D341Med (cell line): ENCODE measurements around the gene ETS2.
"Not testable (repeated sequence)": the region's sequence is repeated elsewhere in the genome, so short reads cannot be mapped to it uniquely, and the experiment has no call there.

ENCODE experiments used
- DNase-seq: peaks from one replicate; pipeline ENCODE4 v3.0.0; 2012; ENCODE audit warnings: low spot score

ETS2 gene

DNA sequence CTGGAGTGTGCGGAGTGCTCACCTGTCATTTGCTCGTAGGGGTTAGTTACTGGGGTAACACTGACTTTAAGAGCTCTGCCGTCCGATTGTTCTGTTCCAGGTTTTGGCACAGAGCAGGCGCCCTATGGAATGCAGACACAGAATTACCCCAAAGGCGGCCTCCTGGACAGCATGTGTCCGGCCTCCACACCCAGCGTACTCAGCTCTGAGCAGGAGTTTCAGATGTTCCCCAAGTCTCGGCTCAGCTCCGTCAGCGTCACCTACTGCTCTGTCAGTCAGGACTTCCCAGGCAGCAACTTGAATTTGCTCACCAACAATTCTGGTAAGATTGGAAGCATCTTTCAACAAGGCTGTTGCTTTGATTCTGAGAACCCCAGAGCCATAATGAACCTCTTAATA is 12.6 kb downstream of the ETS2 start:
- DNase-seq, result no peak

DNA sequence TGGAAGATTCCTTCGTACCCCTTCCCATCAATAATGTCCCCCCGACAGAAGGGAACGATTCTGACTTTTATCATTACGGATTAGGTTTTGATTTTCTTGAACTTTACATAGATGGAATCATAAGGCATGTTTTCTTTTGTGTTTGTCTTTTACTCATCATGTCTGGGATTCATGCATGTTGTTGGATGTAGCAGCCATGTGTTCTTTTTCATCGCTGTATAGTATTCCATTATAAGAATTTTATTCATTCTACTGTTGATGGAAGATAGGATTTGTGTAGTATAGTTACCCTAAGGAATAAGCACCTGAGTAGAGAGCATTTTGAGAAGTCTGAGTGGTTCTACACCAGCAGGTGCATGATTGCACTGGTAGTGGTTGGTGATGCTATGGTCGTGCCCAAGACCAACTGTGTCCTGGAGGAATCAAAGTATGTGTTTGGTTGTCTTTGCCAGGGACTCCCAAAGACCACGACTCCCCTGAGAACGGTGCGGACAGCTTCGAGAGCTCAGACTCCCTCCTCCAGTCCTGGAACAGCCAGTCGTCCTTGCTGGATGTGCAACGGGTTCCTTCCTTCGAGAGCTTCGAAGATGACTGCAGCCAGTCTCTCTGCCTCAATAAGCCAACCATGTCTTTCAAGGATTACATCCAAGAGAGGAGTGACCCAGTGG is 13.5 kb downstream of the ETS2 start:
- no peak for DNase-seq

DNA sequence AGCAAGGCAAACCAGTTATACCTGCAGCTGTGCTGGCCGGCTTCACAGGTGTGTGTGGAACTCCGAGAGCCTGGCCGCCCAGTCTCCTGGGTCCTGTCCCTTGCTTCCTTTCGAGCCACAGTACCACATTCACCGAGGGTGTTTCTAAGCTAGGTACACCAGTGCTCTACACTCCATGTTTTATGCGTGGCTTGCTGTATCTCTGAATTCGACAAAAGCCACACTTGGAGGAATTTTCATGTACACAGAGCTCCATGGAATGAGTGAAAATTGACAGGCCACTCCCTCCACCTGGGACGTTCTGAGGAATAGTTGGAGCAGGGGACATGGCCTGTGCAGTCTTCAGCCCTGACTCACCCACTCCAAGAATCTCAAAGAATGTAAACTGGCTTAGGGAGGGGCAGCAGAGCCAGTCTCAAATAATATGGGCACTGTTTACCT is 14.0 kb downstream of the ETS2 start:
- no peak for DNase-seq

DNA sequence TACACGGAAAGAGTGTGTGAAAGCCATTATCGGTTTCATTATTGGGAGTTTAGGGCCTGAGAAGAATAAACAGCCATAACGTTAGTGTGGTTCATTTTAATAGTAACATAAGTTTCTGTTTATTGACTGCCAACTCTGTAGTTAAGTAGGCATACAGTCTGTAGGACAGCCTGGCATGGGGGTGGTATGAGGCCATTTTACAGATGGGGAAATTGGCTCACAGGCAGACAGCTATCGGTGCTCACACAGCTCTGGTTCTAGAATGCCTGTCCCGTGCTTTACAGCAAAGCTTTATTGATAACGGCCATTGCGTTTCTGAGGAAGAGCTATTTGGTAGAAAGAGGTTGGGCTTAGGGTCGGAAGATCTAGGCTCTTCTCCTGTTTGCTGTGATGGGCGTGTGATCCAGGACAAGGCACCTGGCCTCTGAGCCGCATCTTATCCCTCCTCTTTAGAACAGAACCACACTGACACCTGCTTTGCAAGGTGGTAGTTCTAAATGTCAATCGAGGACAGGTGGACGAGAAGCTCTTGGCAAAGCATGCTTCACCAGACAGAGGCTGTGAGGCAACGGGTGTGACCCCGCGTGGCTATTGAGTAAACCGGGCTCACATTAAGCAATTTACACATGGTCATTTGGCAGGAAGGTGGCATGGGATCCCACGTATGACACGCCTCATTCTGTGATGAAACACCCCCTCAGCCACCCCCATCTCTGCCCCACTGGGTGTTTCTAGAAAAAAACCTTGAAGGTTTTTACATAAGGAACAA is 14.9 kb downstream of the ETS2 start:
- no peak for DNase-seq

DNA sequence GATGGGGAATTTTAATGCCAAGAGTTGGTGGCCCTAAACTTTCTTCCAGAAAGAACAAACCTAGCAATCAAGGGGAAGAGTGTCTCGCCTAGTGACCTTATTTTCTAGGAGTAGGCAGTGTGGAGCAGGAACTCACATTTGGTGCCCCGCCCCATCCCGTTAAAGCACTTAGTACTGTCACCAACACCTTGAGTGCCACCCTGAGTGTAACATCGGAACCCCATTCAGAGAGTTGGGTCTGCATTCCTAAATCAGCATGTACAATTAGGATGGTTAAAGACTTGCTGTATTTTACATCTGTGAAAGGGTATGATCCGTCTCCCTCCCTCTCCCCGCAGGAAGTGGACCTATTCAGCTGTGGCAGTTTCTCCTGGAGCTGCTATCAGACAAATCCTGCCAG is 15.5 kb downstream of the ETS2 start:
- DNase-seq, result no peak

DNA sequence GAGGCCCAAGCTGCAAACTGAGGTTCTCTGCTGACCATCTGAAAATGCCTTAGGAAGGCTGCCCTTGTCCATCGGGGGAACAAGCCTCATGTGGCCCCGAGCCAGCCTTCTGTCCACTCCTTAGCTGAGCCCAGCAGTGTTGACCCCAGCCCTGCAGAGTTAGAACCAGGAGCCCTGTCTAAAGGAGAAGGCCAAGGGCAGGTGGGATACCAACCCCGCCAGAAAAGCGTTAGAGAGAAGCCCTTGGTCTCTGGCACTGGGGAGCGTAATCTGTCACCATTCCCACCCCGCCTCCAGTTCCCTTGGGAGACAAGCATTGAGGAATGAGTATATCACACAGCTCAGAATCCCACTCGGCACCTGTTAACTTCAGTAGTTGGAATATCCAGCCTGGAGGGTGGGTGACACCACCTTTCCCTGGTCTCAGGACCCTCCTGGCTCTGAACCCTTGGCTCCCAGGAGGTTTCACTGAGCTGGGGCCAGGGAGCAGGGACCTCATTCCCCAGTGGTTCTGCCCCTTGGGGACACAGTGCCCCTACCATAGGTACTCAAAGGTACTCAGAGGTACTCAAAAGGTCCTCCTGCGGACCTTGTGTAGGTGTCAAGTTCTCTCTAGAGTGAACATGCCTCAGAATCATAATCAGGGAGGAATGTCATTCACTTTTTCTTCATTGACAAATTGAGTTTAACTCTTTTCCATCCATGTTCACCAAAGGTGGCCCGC is 16.4 kb downstream of the ETS2 start:
- no peak for DNase-seq

DNA sequence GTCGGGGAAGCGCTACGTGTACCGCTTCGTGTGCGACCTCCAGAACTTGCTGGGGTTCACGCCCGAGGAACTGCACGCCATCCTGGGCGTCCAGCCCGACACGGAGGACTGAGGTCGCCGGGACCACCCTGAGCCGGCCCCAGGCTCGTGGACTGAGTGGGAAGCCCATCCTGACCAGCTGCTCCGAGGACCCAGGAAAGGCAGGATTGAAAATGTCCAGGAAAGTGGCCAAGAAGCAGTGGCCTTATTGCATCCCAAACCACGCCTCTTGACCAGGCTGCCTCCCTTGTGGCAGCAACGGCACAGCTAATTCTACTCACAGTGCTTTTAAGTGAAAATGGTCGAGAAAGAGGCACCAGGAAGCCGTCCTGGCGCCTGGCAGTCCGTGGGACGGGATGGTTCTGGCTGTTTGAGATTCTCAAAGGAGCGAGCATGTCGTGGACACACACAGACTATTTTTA is 17.1 kb downstream of the ETS2 start:
- no peak for DNase-seq

DNA sequence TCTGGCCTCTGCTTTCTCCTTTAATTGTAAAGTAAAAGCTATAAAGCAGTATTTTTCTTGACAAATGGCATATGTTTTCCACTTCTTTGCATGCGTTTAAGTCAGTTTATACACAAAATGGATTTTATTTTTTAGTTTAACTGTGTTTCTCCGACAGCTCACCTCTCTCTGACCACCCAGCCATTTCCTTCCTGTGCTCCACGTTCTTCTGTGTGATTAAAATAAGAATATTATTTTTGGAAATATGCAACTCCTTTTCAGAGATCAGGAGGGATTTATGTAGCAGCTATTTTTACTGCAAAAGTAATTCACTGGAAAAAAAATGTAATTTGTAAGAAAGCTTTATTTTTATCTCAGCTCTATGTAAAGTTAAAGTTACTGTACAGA is 18.0 kb downstream of the ETS2 start:
- no peak for DNase-seq

DNA sequence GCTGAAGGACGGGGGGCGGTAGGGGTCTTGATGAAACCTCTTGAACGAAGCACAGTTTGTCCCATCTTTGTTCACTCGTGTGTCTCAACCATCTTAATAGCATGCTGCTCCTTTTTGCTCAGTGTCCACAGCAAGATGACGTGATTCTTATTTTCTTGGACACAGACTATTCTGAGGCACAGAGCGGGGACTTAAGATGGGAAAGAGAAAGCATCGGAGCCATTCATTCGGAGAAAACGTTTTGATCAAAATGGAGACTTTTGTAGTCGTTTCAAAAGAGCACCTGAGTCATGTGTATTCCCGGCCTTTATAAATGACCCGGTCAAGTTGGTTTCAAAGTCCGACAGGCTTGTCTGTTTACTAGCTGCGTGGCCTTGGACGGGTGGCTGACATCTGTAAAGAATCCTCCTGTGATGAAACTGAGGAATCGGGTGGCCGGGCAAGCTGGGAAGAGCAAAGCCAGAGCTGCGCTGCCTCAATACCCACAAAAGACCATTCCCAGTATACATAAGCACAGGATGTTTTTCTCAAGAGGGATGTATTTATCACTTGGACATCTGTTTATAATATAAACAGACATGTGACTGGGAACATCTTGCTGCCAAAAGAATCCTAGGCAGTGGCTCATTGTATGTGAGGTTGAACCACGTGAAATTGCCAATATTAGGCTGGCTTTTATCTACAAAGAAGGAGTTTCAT is 18.5 kb downstream of the ETS2 start:
- DNase-seq, result no peak

DNA sequence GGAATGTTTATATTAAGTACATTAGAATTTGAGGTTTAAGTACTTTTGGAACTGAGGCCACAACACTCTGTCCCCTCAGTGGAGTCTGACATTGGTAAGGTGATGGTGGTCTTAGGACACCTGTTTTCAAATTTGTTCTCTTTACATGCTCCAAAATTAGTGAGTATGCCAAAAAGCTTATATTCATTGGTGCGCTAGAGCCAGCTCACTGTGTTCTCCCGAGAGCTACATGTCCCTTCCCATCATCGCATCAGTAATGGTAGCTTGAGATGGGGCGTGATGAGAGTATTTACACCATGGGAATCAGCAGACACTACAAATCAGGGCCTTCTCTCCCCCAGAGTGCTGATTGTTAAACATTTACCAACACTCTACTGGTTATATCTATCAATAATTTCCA is 19.5 kb downstream of the ETS2 start:
- no peak for DNase-seq

DNA sequence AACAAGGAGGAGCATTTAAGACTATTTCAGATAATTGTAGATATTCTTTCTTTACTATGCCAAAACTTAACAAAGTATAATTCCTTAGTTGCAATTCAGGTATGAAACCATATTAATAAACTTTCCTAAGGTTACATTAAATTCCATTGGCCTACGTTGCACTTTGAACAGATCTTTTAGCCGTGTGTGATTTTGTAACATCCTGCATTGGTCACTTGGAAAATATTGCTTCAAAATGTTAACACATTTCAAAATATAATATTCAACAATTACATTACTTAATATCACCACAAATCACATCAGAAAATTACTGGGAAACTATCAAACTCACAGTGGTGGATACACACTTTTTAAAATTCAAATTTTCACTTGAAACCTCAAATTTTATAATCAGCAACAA is 20.2 kb downstream of the ETS2 start:
- no peak for DNase-seq

DNA sequence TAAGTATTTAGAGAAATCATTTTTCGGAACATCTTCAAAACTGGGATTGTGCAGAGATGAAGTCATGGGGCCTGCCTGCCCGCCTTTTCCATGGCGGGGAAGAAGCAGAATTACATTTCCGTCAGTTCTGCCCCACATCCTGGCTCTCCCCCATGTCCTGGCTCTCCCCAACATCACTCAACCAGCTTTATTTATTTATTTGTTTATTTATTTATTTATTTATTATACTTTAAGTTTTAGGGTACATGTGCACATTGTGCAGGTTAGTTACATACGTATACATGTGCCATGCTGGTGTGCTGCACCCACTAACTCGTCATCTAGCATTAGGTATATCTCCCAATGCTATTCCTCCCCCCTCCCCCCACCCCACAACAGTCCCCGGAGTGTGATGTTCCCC is 22.4 kb downstream of the ETS2 start:
- not testable (repeated sequence) for DNase-seq

DNA sequence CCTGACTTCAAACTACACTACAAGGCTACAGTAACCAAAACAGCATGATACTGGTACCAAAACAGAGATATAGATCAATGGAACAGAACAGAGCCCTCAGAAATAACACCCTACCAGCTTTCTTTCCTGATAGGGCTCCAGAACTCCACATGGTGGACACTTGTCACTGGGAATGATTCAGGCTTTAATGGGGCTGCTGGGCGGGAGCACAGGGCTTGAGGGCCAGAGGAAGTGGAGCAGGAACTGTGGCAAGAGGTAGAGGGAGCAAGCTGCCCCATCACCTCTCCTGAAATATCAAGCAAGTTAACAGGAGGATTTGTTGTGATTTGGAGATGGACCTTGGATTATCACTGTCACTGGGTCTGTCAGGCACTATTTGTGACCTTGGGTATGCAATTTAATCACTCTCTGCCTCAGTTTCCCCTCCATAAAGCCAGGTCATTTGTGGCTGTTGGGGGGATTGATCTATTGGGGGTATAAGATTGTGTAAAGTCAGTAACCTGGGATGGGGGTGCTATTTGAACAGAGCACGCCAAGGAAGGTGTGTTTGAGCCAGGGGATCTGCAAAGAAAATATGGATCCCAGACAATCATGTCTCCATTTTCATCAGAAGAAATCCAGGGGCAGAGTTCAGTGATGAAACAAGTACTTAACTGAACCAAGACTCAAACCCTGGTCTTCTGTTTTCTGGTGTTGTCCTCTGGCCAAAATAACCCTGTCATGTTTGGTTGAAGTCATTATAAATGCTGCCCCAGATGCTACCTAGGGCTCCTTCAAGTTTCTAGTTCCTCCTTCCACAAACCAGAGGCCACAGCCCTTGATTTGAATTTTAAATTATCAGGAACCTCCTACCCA is 25.2 kb downstream of the ETS2 start:
- no peak for DNase-seq

DNA sequence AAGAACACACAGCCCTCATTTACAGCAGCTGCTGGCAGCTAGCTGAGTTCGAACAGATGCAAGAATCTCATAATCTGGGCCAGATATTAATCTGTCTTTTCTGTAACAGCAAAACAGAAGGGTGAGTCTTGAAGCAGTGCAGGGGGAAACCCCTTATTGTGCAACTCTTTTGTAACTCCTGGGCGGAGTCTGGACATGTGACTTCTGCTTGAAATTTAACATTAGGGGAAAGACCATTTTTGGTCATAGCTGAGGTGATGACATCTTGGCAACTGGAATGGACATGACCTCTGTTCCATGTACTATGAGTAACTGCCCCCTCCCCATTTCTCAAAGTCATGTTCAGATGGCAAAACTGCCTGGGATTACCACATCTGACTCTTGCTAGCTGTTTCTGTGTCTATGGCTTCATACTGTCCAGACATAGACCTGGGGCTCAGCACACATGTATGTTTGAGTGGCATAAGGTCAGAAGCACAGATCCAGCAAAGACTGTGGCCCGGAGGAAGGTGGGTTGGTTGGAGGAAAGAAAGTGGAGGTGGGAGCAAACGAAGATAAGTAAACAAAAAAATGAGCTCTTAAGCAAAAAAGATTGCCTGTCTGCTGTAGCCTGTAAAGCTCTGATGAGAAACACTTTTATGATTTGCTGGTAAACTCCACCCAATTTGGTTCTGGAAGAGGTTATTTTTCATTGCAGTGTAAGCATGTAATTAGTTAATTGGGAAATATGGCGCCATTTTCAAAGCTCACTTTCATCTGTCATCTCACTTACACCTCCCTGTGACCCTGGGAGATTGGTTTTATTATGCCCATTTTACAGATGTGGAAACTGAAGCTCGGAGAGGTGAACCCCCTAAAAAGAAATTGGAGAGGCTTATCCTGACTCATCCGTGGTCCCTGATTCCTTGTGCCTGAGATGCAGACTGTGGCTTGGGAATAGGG is 26.1 kb downstream of the ETS2 start:
- DNase-seq, result no peak

DNA sequence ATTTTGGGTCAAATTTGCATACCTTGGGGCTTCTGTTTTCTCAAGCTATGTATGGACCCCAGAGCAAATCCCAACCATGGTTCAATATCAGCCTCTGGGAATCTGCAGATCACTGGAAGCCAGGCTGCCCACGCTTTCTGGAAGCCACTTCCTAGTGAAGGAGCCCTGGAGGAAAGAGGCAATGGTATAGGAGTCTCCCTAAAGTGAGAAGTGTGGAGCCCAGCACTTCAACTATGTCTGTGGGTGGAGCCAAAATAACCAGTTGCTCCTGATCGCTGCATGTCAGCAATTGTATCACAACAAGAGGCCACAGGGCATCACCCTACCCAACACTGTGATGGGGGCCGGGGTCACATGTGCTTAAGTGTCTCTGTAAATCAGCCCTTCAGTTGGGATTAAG is 26.9 kb downstream of the ETS2 start:
- DNase-seq, result no peak

DNA sequence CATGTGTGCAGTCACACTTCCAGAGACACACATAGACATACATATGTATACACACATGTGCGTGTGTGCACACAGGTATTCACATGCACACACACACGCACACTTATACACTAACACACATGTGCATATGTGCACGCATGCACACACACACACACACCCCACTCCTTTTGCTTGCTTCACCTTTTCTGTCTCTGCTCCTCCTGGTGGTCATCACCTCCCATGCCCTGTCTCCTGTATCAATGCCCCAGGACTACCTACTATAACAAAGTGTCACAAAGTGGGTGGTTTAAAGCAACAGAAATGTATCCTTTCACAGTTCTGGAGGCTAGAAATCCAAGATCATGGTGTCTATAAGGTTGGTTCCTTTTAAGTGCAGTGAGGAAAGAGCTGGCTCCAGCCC is 27.4 kb downstream of the ETS2 start:
- no peak for DNase-seq

DNA sequence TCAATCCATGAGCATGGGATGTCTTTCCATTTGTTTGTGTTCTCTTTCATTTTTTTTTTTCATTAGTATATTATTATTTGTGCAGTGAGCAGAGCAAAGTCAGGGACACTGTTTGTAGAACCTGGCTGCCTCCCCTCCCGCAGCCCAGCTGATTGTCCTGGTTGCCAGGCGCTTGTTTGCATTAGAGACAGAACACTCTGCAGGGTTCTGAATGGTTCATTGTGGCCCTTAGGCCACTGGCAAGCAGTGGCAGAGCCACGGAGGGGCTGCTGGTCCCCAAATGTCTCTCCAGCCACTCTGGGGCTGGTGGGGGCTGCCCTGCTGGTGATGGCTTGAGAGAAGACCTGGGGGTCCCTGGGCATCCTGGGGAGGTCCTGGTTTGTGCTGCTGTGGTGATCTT is 29.0 kb downstream of the ETS2 start:
- DNase-seq, result no peak

DNA sequence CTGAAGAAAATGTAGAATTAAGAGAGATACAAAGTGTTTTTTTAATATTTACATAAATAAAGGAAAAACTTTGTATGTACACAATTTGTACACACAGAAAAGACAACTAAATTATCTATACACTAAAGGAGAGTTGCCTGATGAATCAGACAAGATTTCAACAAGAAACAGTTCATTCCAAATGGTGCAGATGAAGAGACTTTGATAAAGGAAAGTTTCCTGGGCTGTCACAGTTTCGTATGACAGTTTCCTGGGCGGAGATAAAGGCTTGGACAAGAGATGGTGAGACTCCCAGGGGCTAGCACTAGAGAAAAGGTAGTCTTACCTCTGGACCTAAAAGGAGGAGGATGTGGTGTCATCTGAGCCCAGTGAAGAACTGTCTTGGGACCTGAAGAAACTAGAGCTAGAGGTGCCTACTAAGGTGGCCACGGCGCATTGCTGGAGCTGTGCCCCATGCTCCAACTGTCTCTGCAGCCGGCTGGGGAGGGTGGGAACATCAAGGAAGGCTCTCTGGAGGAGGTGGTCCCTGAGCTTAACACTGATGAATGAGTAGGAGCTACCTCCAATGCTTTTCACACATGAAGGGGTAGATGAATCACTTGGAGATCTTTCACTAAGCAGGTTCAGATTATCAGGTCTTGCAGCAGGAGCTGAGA is 32.2 kb downstream of the ETS2 start:
- DNase-seq, result no peak

DNA sequence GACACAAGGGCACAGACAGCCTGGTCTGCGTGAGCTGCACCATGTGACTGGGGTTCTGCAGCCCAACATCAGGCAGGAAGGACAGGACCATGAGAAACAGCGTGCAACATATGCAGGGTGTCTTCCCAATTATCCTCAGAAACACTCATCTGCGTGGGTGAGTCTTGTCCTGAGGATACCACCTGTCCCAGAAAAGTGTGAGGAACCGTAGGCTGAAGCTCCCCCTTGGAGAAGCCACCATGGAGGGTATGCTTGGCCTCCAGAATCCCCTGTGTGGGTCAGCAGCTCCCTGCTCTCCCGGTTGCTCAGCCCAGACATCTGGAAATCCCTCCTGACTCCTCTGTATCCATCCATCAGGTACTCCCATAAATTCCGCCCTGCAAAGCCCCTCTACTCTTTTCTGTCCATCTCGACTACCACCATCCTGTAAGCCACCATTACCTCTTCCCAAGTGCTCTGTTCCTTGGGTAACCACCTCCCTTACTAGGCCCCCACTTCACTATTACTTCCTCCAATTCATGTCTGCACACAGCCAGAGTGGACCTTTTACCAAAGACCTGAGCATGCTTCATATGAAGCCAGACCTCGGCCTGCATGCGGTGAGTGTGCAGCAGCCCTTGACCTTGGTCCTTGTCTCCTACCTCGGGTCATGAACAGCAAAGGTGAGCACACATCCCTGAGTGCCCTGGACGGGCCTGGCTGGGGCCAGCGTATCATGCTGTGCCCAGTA is 33.0 kb downstream of the ETS2 start:
- DNase-seq, result no peak
